Panc1 (cell line): ENCODE results near the gene EIF3F. TPM values are rescaled to one million over a fixed set of nuclear protein-coding genes. Genes with fewer than 3 reads are reported as not detected.

Source experiments
- ATAC-seq: fragments of 200-7000 bp; cut with Tn5 transposase; 2 replicates; pipeline ENCODE4 v1.9.1; 2020; ENCODE audit warnings: mild to moderate bottlenecking, moderate library complexity
- BruUV-seq: library from RNA; stranded (reverse); fragments of 400-500 nt; replicated peaks from 2 replicates; lab custom pipeline; 2021; lab: Mats Ljungman, UMichigan
- CTCF ChIA-PET: fragments of 300-600 bp; sonication (Branson Sonifier 250); formaldehyde crosslinking; loops from one replicate; lab custom pipeline; 2022; ENCODE audit warnings: antibody characterized with exemption; lab: Charles Lee
- POLR2A ChIA-PET: fragments of 300-600 bp; sonication (Branson Sonifier 250); formaldehyde crosslinking; loops from one replicate; lab custom pipeline; 2022; ENCODE audit warnings: antibody characterized with exemption; lab: Charles Lee
- DNase-seq: peaks from one replicate; pipeline ENCODE4 v3.0.0-alpha.2; 2010; ENCODE audit warnings: low read depth, low spot score
- H3K27ac ChIP-seq: 2 replicates; pipeline ENCODE4 v1.5.1; 2011; ENCODE audit warnings: mild to moderate bottlenecking, low read length, inconsistent platforms
- H3K27me3 ChIP-seq: fragments of 200-500 bp; sonication (Bioruptor generic); 2 replicates; pipeline ENCODE4 v1.6.0; 2014; ENCODE audit warnings: low read length, inconsistent platforms; ENCODE audit not compliant: control insufficient read depth, insufficient read depth
- H3K36me3 ChIP-seq: fragments of 200-500 bp; sonication (Bioruptor generic); 2 replicates; pipeline ENCODE4 v1.5.1; 2014; ENCODE audit warnings: inconsistent platforms, mild to moderate bottlenecking, low read length, moderate library complexity; ENCODE audit not compliant: control insufficient read depth, insufficient read depth
- H3K4me1 ChIP-seq: 2 replicates; pipeline ENCODE4 v1.5.1; 2011; ENCODE audit warnings: inconsistent platforms, mild to moderate bottlenecking, low read length, moderate library complexity; ENCODE audit not compliant: control insufficient read depth, insufficient read depth
- H3K4me3 ChIP-seq, 2 experiments: 2 replicates each; pipeline ENCODE4 v1.5.1; 2011 to 2012; ENCODE audit warnings: low read depth in 2 of 2, low read length in 2 of 2, mild to moderate bottlenecking in 2 of 2, inconsistent platforms in 1 of 2, moderate library complexity in 1 of 2
- H3K9me3 ChIP-seq: fragments of 200-500 bp; sonication (Bioruptor generic); 2 replicates; pipeline ENCODE4 v1.5.1; 2014; ENCODE audit warnings: low read depth, mild to moderate bottlenecking, inconsistent platforms, low read length, moderate library complexity; ENCODE audit not compliant: control insufficient read depth, insufficient read depth
- POLR2AphosphoS5 ChIP-seq: IDR thresholded peaks from 2 replicates; pipeline ENCODE4 v1.6.1; 2012; ENCODE audit warnings: mild to moderate bottlenecking, low read depth, low read length, moderate library complexity
- SIN3A ChIP-seq: IDR thresholded peaks from 2 replicates; pipeline ENCODE4 v1.6.1; 2012; ENCODE audit warnings: low read depth, mild to moderate bottlenecking, low read length, moderate library complexity, borderline replicate concordance; ENCODE audit not compliant: insufficient read depth
- TCF7L2 ChIP-seq: IDR thresholded peaks from 2 replicates; pipeline ENCODE4 v1.6.1; 2011; ENCODE audit warnings: mild to moderate bottlenecking, low read depth, low read length, inconsistent platforms
- in situ Hi-C: cut with HindIII; loops from 2 replicates; pipeline ENCODE4 v1.10.0; 2016; ENCODE audit warnings: low sequenced_read_pairs, low pct_unique_long_range_greater_than_20kb
- intact Hi-C: fragments of 100-400 bp; cut with micrococcal nuclease; formaldehyde crosslinking; loops from one replicate; pipeline ENCODE4 v1.10.0; 2022; ENCODE audit not compliant: unreplicated experiment
- total RNA-seq: library from RNA; stranded (reverse); gene quantifications from one replicate; pipeline ENCODE4 v1.2.1, GENCODE V29; 2021; ENCODE audit not compliant: unreplicated experiment
- TF ChIP-seq, protein P1 (sequence below): fragments of 450-650 bp; IDR thresholded peaks from 2 replicates; pipeline ENCODE4 v1.5.1; 2017; ENCODE audit warnings: mild to moderate bottlenecking
- TF ChIP-seq, protein P2 (sequence below), 2 experiments: IDR thresholded peaks; 2 replicates each; pipeline ENCODE4 v1.6.1; 2011 to 2012; ENCODE audit warnings: low read depth in 2 of 2, control low read depth in 1 of 2, low read length in 1 of 2, mild to moderate bottlenecking in 1 of 2, moderate library complexity in 1 of 2; ENCODE audit not compliant: insufficient read depth in 1 of 2

Gene EIF3F
- total RNA-seq, 1 experiment from 2014 or later = 387 TPM

DNA sequence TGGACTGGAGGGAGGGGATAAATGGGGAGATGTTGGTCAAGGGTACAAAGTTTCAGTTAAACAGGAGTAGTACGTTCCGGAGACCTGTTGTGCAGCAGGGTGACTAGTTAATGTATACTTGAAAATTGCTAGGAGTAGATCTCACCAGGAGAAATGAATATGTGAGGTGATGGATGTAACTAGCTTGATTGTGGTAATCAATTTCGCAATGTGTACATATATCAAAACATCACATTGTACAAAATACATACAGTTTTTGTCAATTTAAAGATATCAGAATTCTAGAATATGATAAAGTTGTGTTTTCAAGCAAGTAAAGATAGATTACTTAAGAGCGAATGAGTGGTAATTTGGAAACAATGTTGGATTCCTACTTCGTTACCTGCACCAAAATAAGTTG, 13.3 kb downstream of the EIF3F start:
- CTCF ChIA-PET = no interaction called here
- in situ Hi-C loops = no loop called here
- Histone ChIP-seq H3K4me1 (no peaks in the 10 kb centered on the region), H3K27ac (no peak overlapping the region), H3K36me3 (peaks cover 33% of the 10 kb centered on the region), H3K9me3 (no peaks in the 10 kb centered on the region), H3K27me3 (no peaks in the 10 kb centered on the region), H3K4me3 (no peak overlapping the region)
- TF ChIP-seq TCF7L2 = no peak
- ATAC-seq = no peak
- intact Hi-C loops = loop anchor here (10.0 kb wide), 2 partner anchors 264 to 564 kb away; partner anchors contain the start of gene LMO1
- DNase-seq = no peak
- BruUV-seq = no TSS peak
- POLR2A ChIA-PET = no interaction called here

DNA sequence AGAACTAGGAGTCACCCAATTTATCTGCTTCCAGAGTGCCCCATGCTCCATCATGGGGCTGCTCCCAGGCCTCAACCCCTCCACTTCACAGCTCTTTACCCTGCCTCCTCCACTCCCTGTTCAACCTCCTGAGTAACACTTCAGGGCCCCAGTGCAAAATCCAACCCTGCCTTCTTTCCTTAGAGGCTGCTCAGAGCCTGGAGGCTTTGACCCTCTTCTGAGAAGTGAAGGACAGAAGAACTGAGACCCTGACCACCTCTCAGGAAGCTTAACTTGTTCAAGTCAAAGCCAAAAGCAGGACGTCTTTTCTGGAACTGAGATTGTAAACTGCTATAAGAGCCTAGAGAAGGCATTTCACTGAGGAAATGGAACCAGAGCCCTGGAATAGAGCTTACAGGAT, 15.5 kb downstream of the EIF3F start:
- intact Hi-C loops (loop anchor here (10.0 kb wide), 2 partner anchors 262 to 562 kb away; partner anchors contain the start of gene LMO1), in situ Hi-C loops (no loop called here)
- TF ChIP-seq, protein P1, sequence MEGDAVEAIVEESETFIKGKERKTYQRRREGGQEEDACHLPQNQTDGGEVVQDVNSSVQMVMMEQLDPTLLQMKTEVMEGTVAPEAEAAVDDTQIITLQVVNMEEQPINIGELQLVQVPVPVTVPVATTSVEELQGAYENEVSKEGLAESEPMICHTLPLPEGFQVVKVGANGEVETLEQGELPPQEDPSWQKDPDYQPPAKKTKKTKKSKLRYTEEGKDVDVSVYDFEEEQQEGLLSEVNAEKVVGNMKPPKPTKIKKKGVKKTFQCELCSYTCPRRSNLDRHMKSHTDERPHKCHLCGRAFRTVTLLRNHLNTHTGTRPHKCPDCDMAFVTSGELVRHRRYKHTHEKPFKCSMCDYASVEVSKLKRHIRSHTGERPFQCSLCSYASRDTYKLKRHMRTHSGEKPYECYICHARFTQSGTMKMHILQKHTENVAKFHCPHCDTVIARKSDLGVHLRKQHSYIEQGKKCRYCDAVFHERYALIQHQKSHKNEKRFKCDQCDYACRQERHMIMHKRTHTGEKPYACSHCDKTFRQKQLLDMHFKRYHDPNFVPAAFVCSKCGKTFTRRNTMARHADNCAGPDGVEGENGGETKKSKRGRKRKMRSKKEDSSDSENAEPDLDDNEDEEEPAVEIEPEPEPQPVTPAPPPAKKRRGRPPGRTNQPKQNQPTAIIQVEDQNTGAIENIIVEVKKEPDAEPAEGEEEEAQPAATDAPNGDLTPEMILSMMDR = no peak
- TF ChIP-seq TCF7L2 = no peak
- TF ChIP-seq, protein P2, sequence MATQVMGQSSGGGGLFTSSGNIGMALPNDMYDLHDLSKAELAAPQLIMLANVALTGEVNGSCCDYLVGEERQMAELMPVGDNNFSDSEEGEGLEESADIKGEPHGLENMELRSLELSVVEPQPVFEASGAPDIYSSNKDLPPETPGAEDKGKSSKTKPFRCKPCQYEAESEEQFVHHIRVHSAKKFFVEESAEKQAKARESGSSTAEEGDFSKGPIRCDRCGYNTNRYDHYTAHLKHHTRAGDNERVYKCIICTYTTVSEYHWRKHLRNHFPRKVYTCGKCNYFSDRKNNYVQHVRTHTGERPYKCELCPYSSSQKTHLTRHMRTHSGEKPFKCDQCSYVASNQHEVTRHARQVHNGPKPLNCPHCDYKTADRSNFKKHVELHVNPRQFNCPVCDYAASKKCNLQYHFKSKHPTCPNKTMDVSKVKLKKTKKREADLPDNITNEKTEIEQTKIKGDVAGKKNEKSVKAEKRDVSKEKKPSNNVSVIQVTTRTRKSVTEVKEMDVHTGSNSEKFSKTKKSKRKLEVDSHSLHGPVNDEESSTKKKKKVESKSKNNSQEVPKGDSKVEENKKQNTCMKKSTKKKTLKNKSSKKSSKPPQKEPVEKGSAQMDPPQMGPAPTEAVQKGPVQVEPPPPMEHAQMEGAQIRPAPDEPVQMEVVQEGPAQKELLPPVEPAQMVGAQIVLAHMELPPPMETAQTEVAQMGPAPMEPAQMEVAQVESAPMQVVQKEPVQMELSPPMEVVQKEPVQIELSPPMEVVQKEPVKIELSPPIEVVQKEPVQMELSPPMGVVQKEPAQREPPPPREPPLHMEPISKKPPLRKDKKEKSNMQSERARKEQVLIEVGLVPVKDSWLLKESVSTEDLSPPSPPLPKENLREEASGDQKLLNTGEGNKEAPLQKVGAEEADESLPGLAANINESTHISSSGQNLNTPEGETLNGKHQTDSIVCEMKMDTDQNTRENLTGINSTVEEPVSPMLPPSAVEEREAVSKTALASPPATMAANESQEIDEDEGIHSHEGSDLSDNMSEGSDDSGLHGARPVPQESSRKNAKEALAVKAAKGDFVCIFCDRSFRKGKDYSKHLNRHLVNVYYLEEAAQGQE (IDR thresholded peaks at IDR 0.05; ENCODE audit: insufficient read depth in 1 of 2, low read depth in 2 of 2, low read length in 1 of 2) = no peak
- TF ChIP-seq SIN3A = no peak
- TF ChIP-seq POLR2AphosphoS5 = no peak
- BruUV-seq = no TSS peak
- Histone ChIP-seq H3K36me3 (peaks cover 10% of the 10 kb centered on the region; the same call in 1 of the 2 replicates), H3K9me3 (no peaks in the 10 kb centered on the region), H3K4me3 (no peak overlapping the region), H3K27me3 (no peaks in the 10 kb centered on the region), H3K4me1 (no peaks in the 10 kb centered on the region), H3K27ac (no peak overlapping the region)
- no peak for DNase-seq
- peak; percentile 24; the same call in 1 of the 2 replicates for ATAC-seq
- ChIA-PET CTCF (interaction anchor here (0.7 to 1.7 kb wide), 2 partner anchors 97 to 261 kb away, joined by 4 to 5 read pairs; partner anchors contain the start of gene LMO1), POLR2A (no interaction called here)

DNA sequence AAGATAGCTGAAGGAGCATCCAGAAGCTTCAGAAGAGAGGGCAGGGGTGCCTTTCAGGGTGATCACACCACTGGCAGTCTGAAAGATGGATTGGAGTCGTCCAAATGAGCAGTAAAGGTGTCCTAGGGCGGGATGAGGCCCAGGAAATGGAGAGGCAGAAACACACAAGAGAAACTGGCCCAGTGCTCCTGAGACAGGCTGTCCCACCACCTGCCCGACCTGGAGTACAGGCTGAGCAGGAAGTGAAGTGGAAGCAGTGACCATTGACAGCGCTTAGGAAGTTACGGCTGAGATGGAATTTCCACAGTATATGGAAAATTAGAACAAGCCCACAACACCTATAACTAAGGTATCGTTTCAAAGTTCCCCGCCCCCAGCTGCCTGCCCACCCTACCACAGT, 16.1 kb downstream of the EIF3F start:
- TF ChIP-seq, protein P1 = no peak
- TF ChIP-seq SIN3A = no peak
- TF ChIP-seq, protein P2 (IDR thresholded peaks at IDR 0.05; ENCODE audit: insufficient read depth in 1 of 2, low read depth in 2 of 2, low read length in 1 of 2) = no peak
- H3K4me3 ChIP-seq = no peak overlapping the region
- H3K27me3 ChIP-seq = no peaks in the 10 kb centered on the region
- no peaks in the 10 kb centered on the region for H3K4me1 ChIP-seq
- ChIA-PET CTCF (interaction anchor here (1.0 to 1.7 kb wide), 2 partner anchors 96 to 97 kb away, joined by 3 to 5 read pairs; no protein-coding TSS in a partner anchor), POLR2A (no interaction called here)
- no peaks in the 10 kb centered on the region for H3K9me3 ChIP-seq
- intact Hi-C loops (loop anchor here (10.0 kb wide), 2 partner anchors 262 to 562 kb away; partner anchors contain the start of gene LMO1), in situ Hi-C loops (no loop called here)
- no peak overlapping the region for H3K27ac ChIP-seq
- DNase-seq (no peak), ATAC-seq (peak; percentile 13)
- H3K36me3 ChIP-seq = peaks cover 5% of the 10 kb centered on the region; the same call in 1 of the 2 replicates
- no TSS peak for BruUV-seq
